Cardiac fibroblast (primary cell): ENCODE measurements around the gene MTNR1B.

Source experiments
- DNase-seq, 2 donors: peaks; one replicate each; pipeline versions ENCODE4 v3.0.0 to v3.0.0-alpha.2; 2010; ENCODE audit warnings: low read depth in 2 of 2
- H3K4me3 ChIP-seq, 2 donors: replicated peaks in 1 of 2; 1 replicate in 1 of 2; 2 replicates in 1 of 2; pipeline ENCODE4 v1.5.1; 2011; ENCODE audit warnings: low read depth in 2 of 2, low read length in 2 of 2, mild to moderate bottlenecking in 2 of 2, moderate library complexity in 1 of 2
- CTCF ChIP-seq: IDR thresholded peaks from one replicate; pipeline ENCODE4 v1.5.1; 2011; ENCODE audit warnings: low read depth, mild to moderate bottlenecking, low read length, inconsistent platforms

MTNR1B gene

DNA sequence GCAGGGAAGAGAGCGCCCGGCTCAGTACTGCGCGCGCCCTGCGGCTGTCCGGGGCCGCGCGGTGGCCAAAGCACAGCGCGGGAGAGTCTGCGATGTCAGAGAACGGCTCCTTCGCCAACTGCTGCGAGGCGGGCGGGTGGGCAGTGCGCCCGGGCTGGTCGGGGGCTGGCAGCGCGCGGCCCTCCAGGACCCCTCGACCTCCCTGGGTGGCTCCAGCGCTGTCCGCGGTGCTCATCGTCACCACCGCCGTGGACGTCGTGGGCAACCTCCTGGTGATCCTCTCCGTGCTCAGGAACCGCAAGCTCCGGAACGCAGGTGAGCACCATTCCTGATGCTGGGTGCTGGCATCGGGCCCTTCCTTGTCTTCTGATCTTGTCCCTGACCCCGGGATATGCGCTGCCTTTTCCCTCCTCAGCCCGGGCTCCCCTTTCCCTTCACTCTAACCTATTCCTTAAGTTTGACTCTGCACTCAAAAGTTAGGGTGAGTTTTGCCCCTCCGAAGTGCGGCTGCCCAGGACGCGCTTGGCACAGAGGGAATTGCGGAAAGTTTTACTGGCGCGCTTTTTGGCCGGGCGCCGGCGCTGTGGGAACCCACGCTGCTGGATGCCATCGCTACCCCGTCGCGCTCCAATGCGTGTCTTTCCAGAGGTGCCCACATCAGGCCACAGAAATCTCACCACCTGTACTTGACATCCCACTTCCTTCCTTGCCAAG lies at the start of gene MTNR1B:
Gene MTNR1B (plus strand): TSS at position 18 of the 714 bp plus-strand sequence. CDS start 75 bp downstream, at position 93.
- TF ChIP-seq CTCF: no peak

GRCh38 chr11:92920331-92920730 lies 49.1 kb upstream of the MTNR1B start:
- H3K4me3 ChIP-seq: no peak overlapping the region
- DNase-seq: no peak
- no peak for TF ChIP-seq CTCF

More for the DNA sequence above, at the start of gene MTNR1B:
- H3K4me3 ChIP-seq: no peak within 1 kb of the TSS
- DNase-seq: no peak

DNA sequence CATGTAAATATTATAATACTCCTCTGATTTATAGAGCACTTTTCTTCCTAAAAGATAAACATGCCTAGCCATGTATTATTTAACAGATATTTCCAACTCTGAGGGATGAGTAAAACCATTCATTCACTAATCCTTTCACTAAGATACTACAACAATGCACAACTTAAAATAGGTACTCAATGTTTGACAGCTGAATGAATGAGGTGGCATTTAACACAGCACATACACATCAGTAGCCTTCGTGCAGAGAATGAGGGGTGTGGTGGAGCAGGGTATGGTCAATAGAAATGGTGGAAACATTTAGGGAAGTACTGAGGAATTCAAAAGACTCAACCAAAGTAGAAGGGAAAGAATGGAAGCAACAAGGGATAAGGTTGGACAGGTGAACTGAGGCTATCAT lies 46.7 kb upstream of the MTNR1B start:
- no peak for DNase-seq
- H3K4me3 ChIP-seq: no peak overlapping the region
- TF ChIP-seq CTCF: no peak

DNA sequence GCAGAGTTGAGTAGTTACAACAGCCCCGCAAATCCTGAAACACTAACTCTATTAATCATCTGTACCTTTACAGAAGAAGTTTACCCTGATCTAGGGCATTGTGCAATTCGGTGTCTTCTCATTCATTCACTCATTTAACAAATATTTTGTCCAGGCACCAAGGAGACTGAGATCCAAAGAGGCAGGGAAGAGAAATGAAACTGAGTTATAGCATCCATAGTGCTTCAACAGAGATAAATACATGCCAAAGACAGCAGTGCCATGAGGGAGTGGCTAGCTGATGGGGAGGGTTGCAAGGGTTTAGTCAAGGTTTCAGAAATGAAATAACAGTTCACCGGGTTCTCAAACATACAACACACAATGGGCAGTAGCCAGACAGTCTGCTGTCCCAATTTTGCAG lies 40.2 kb upstream of the MTNR1B start:
- peak in 1 of 2 donors; percentile 11 for DNase-seq
- no peak overlapping the region for H3K4me3 ChIP-seq
- TF ChIP-seq CTCF: no peak

- peak in 1 of 2 donors; percentile 4 for DNase-seq
- no peak for TF ChIP-seq CTCF
- H3K4me3 ChIP-seq: no peak overlapping the region
Measured at GRCh38 chr11:92929653-92930052, 39.8 kb upstream of the MTNR1B start.

- TF ChIP-seq CTCF: no peak
- H3K4me3 ChIP-seq: no peak overlapping the region
- DNase-seq: peak in 1 of 2 donors; percentile 4
Measured at GRCh38 chr11:92931746-92932422, 37.6 kb upstream of the MTNR1B start.

DNA sequence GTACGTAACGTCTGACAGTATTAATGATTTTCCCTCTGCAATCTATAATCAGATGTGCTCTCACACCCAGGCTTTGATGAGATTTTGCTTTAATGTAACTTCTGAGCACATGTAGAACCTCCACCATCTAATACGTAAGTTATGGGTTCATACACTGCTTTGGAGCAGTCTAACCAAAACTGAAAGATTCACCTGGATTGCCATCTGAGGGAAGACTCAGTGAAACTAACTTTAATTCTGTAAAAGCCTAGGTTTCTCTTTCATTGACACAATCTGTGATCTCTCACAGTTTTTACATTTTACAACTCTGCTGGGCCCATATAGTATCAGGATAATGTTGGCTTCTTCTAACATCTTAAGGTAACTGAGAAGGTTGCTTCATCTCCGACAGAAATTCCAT lies 30.1 kb upstream of the MTNR1B start:
- no peak for TF ChIP-seq CTCF
- no peak for DNase-seq
- H3K4me3 ChIP-seq: no peak overlapping the region
